GM19463 (cell line): ENCODE measurements around the gene TNFAIP8.
"Not testable (repeated sequence)": the region's sequence is repeated elsewhere in the genome, so short reads cannot be mapped to it uniquely, and the experiment has no call there.

Source experiments
- ATAC-seq: cut with Tn5 transposase; IDR thresholded peaks from one replicate; pipeline ENCODE4 v1.9.1; 2021; ENCODE audit warnings: mild to moderate bottlenecking, moderate library complexity; ENCODE audit not compliant: unreplicated experiment

TNFAIP8 gene

GRCh38 chr5:119412279-119413227 lies 56.7 kb downstream of the TNFAIP8 start:
- no peak for ATAC-seq

GRCh38 chr5:119414124-119414734 lies 58.4 kb downstream of the TNFAIP8 start:
- not testable (repeated sequence) for ATAC-seq

GRCh38 chr5:119417891-119418605 lies 62.2 kb downstream of the TNFAIP8 start:
- ATAC-seq: peak; percentile 5

GRCh38 chr5:119418606-119419100 lies 62.8 kb downstream of the TNFAIP8 start:
- ATAC-seq: peak; percentile 84

GRCh38 chr5:119420169-119420568 lies 64.3 kb downstream of the TNFAIP8 start:
- no peak for ATAC-seq

- ATAC-seq: no peak
Measured at GRCh38 chr5:119426057-119426456, 70.2 kb downstream of the TNFAIP8 start.

- no peak for ATAC-seq
Measured at GRCh38 chr5:119427060-119427459, 71.2 kb downstream of the TNFAIP8 start.

GRCh38 chr5:119427596-119427995 lies 71.8 kb downstream of the TNFAIP8 start:
- ATAC-seq: not testable (repeated sequence)

GRCh38 chr5:119428166-119428565 lies 72.3 kb downstream of the TNFAIP8 start:
- not testable (repeated sequence) for ATAC-seq

- ATAC-seq: not testable (repeated sequence)
Measured at GRCh38 chr5:119428574-119428973, 72.8 kb downstream of the TNFAIP8 start.

- ATAC-seq: not testable (repeated sequence)
Measured at GRCh38 chr5:119432674-119433237, 76.9 kb downstream of the TNFAIP8 start.

GRCh38 chr5:119435436-119436132 lies 79.8 kb downstream of the TNFAIP8 start:
- peak; percentile 52 for ATAC-seq

GRCh38 chr5:119437785-119438586 lies 82.2 kb downstream of the TNFAIP8 start:
- ATAC-seq: not testable (repeated sequence)

GRCh38 chr5:119438587-119438917 lies 82.7 kb downstream of the TNFAIP8 start:
- not testable (repeated sequence) for ATAC-seq

GRCh38 chr5:119439140-119439631 lies 83.4 kb downstream of the TNFAIP8 start:
- peak; percentile 60 for ATAC-seq

- ATAC-seq: peak; percentile 17
Measured at GRCh38 chr5:119439632-119440031, 83.8 kb downstream of the TNFAIP8 start.

- ATAC-seq: not testable (repeated sequence)
Measured at GRCh38 chr5:119444643-119445042, 88.8 kb downstream of the TNFAIP8 start.

- no peak for ATAC-seq
Measured at GRCh38 chr5:119445544-119445943, 89.7 kb downstream of the TNFAIP8 start.
